HepG2 (cell line): ENCODE data around the gene TPRN. TPM values are rescaled to one million over a fixed set of nuclear protein-coding genes. Genes with fewer than 3 reads are reported as not detected.

Source experiments
- TCF12 ChIP-seq, 2 experiments: fragments of 450-650 bp in 1 of 2; sonication (generic) in 1 of 2; formaldehyde crosslinking in 1 of 2; IDR thresholded peaks; 2 replicates each; pipeline versions ENCODE4 v1.6.1 to v1.8.0; 2017 to 2022; ENCODE audit warnings: antibody characterized with exemption in 1 of 2, mild to moderate bottlenecking in 1 of 2, missing genetic modification reagents in 1 of 2, moderate library complexity in 1 of 2
- ZEB1 ChIP-seq: IDR thresholded peaks from 2 replicates; pipeline ENCODE4 v1.6.1; 2012; ENCODE audit warnings: mild to moderate bottlenecking, low read depth, inconsistent platforms; ENCODE audit not compliant: insufficient replicate concordance
- ZNF329 ChIP-seq: sonication (generic); formaldehyde crosslinking; IDR thresholded peaks from 2 replicates; pipeline ENCODE4 v1.9.0; 2021; ENCODE audit warnings: low read depth, mild to moderate bottlenecking, missing genetic modification reagents
- ZNF556 ChIP-seq: sonication (generic); formaldehyde crosslinking; IDR thresholded peaks from 2 replicates; pipeline ENCODE4 v1.4.0; 2020; ENCODE audit warnings: mild to moderate bottlenecking, missing genetic modification reagents, borderline replicate concordance
- polyA plus RNA-seq, 8 experiments: library from polyadenylated mRNA; depleted of rRNA in 3 of 8; stranded (reverse) in 7 of 8; unstranded in 1 of 8; fragments of >200 nt; fragmentation: Illumina TruSeq in 4 of 8; extraction: Trizol in 4 of 8; gene quantifications; 2 replicates each; pipeline versions ENCODE4 v1.2.1 to v1.2.3, GENCODE V29; 2011 to 2016; ENCODE audit warnings: low read depth in 4 of 8, missing spikeins in 1 of 8, mixed read lengths in 1 of 8; ENCODE audit not compliant: insufficient read depth in 1 of 8
- total RNA-seq, 5 experiments: library from RNA; depleted of rRNA; stranded (reverse); fragments of >200 nt; fragmentation: Illumina TruSeq; extraction: Trizol; gene quantifications; 2 replicates each; pipeline ENCODE4 v1.2.3, GENCODE V29; 2016; ENCODE audit warnings: low read depth in 1 of 5
- TF ChIP-seq, protein P1 (sequence below), 2 experiments: sonication (generic) in 1 of 2; formaldehyde crosslinking in 1 of 2; IDR thresholded peaks; 2 replicates each; pipeline versions ENCODE4 v1.6.1 to v1.9.0; 2014 to 2022; ENCODE audit warnings: antibody characterized with exemption in 1 of 2, borderline replicate concordance in 1 of 2, inconsistent platforms in 1 of 2, low read depth in 1 of 2, missing genetic modification reagents in 1 of 2
- TF ChIP-seq, protein P2 (sequence below): sonication (generic); formaldehyde crosslinking; IDR thresholded peaks from 2 replicates; pipeline ENCODE4 v1.8.1; 2023; ENCODE audit warnings: mild to moderate bottlenecking, inconsistent platforms, moderate library complexity, missing genetic modification reagents, borderline replicate concordance
- TF ChIP-seq, protein P3 (sequence below), 2 experiments: fragments of 450-650 bp in 1 of 2; sonication (generic) in 1 of 2; formaldehyde crosslinking in 1 of 2; IDR thresholded peaks; 2 replicates each; pipeline versions ENCODE4 v1.6.1 to v1.8.0; 2016 to 2022; ENCODE audit warnings: antibody characterized with exemption in 1 of 2, mild to moderate bottlenecking in 1 of 2, missing genetic modification reagents in 1 of 2

Gene TPRN
- total and polyA plus RNA-seq, 2 of the 13 experiments (the other 11 are each of a cell fraction or from before 2014, with no cell fraction given) = 10.1 to 19.2 TPM

DNA sequence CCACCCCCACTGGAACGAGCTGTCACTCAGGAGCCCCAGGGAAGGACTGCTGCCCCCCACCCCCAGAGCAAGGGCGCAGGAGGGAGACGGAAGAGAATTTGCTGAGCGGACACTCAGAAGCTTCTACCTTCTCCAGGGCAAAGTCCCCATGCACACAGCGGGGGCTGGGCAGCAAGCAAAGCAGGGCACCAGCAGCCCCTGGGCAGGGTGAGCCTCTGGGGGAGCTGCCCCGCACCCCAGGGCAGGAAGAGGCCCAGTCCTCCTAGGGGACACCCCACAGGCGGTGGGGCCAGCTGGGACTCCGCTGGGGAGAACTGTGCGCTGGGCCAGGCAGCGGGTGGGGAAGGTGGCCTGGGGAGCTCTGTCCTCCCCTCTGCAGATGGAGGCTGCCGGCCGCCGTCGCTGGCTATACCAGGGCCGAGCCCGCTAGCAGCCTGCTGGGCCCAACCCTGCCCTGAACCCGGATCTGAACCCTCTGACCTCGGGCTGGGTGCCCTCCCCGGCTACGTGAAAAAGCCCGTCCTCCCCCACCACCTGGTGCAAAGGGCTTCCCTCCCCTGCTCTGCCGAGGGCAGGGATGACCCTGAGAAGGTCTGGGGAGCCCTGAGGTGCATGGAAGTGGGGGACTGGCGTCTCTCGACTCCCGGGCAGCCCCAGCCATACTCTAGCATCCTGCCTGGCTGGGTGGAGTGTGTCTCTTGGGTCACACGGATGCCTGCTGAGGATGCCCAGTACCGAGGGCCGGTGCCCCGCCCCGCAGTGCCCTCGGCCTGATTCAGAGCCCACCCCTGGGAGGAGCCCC lies 29.6 kb upstream of the TPRN start (continued):
- TF ChIP-seq, protein P1, sequence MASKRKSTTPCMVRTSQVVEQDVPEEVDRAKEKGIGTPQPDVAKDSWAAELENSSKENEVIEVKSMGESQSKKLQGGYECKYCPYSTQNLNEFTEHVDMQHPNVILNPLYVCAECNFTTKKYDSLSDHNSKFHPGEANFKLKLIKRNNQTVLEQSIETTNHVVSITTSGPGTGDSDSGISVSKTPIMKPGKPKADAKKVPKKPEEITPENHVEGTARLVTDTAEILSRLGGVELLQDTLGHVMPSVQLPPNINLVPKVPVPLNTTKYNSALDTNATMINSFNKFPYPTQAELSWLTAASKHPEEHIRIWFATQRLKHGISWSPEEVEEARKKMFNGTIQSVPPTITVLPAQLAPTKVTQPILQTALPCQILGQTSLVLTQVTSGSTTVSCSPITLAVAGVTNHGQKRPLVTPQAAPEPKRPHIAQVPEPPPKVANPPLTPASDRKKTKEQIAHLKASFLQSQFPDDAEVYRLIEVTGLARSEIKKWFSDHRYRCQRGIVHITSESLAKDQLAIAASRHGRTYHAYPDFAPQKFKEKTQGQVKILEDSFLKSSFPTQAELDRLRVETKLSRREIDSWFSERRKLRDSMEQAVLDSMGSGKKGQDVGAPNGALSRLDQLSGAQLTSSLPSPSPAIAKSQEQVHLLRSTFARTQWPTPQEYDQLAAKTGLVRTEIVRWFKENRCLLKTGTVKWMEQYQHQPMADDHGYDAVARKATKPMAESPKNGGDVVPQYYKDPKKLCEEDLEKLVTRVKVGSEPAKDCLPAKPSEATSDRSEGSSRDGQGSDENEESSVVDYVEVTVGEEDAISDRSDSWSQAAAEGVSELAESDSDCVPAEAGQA (IDR thresholded peaks at IDR 0.05; ENCODE audit: low read depth) = no peak
- TF ChIP-seq, protein P1 (CRISPR knock-in tag; IDR thresholded peaks at IDR 0.05; ENCODE audit: borderline replicate concordance) = no peak
- 0 out of 2 replicates have a peak, but pooled peaks have one; percentile 24 for TF ChIP-seq ZNF329 (CRISPR knock-in tag)
- TF ChIP-seq ZEB1 = no peak
- no peak; the same call in 1 of the 2 replicates for TF ChIP-seq ZNF556
- TF ChIP-seq, protein P2, sequence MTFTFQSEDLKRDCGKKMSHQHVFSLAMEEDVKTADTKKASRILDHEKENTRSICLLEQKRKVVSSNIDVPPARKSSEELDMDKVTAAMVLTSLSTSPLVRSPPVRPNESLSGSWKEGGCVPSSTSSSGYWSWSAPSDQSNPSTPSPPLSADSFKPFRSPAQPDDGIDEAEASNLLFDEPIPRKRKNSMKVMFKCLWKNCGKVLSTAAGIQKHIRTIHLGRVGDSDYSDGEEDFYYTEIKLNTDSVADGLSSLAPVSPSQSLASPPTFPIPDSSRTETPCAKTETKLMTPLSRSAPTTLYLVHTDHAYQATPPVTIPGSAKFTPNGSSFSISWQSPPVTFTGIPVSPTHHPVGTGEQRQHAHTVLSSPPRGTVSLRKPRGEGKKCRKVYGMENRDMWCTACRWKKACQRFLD (CRISPR knock-in tag) = no peak
- TF ChIP-seq TCF12 (IDR thresholded peaks at IDR 0.05) = no peak
- peak; percentile 46 for TF ChIP-seq TCF12 (CRISPR knock-in tag; IDR thresholded peaks at IDR 0.05)
- TF ChIP-seq, protein P3, sequence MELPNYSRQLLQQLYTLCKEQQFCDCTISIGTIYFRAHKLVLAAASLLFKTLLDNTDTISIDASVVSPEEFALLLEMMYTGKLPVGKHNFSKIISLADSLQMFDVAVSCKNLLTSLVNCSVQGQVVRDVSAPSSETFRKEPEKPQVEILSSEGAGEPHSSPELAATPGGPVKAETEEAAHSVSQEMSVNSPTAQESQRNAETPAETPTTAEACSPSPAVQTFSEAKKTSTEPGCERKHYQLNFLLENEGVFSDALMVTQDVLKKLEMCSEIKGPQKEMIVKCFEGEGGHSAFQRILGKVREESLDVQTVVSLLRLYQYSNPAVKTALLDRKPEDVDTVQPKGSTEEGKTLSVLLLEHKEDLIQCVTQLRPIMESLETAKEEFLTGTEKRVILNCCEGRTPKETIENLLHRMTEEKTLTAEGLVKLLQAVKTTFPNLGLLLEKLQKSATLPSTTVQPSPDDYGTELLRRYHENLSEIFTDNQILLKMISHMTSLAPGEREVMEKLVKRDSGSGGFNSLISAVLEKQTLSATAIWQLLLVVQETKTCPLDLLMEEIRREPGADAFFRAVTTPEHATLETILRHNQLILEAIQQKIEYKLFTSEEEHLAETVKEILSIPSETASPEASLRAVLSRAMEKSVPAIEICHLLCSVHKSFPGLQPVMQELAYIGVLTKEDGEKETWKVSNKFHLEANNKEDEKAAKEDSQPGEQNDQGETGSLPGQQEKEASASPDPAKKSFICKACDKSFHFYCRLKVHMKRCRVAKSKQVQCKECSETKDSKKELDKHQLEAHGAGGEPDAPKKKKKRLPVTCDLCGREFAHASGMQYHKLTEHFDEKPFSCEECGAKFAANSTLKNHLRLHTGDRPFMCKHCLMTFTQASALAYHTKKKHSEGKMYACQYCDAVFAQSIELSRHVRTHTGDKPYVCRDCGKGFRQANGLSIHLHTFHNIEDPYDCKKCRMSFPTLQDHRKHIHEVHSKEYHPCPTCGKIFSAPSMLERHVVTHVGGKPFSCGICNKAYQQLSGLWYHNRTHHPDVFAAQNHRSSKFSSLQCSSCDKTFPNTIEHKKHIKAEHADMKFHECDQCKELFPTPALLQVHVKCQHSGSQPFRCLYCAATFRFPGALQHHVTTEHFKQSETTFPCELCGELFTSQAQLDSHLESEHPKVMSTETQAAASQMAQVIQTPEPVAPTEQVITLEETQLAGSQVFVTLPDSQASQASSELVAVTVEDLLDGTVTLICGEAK (IDR thresholded peaks at IDR 0.05) = no peak
- TF ChIP-seq, protein P3 (CRISPR knock-in tag; IDR thresholded peaks at IDR 0.05) = peak; percentile 68; the same call in 1 of the 2 replicates
